ENCODE results near the gene ALOX5.
"Not testable (repeated sequence)": the region's sequence is repeated elsewhere in the genome, so short reads cannot be mapped to it uniquely, and the experiment has no call there.

Gene ALOX5

GRCh38 chr10:45374350-45375052, 485 bp downstream of the ALOX5 start:
- no peak for DNase-seq (ENCODE audit: low read depth)

GRCh38 chr10:45375101-45375500, 1.1 kb downstream of the ALOX5 start:
- no peak for DNase-seq (ENCODE audit: low read depth)

- DNase-seq (ENCODE audit: low read depth) = no peak
These were observed 1.8 kb downstream of the ALOX5 start for GRCh38 chr10:45375716-45376231.

GRCh38 chr10:45376371-45376801, 2.4 kb downstream of the ALOX5 start:
- no peak for DNase-seq (ENCODE audit: low read depth)

GRCh38 chr10:45377321-45377720, 3.3 kb downstream of the ALOX5 start:
- no peak for DNase-seq (ENCODE audit: low read depth)

GRCh38 chr10:45377858-45378257, 3.8 kb downstream of the ALOX5 start:
- no peak for DNase-seq (ENCODE audit: low read depth)

- no peak for DNase-seq (ENCODE audit: low read depth)
These were observed 5.1 kb downstream of the ALOX5 start for GRCh38 chr10:45378914-45379726.

- no peak for DNase-seq (ENCODE audit: low read depth)
These were observed 6.0 kb downstream of the ALOX5 start for GRCh38 chr10:45379891-45380540.

GRCh38 chr10:45380903-45381620, 7.0 kb downstream of the ALOX5 start:
- DNase-seq (ENCODE audit: low read depth) = no peak

- no peak for DNase-seq (ENCODE audit: low read depth)
These were observed 8.6 kb downstream of the ALOX5 start for GRCh38 chr10:45382591-45382990.

GRCh38 chr10:45383682-45384330, 9.8 kb downstream of the ALOX5 start:
- DNase-seq (ENCODE audit: low read depth) = no peak

GRCh38 chr10:45386657-45387056, 12.6 kb downstream of the ALOX5 start:
- no peak for DNase-seq (ENCODE audit: low read depth)

GRCh38 chr10:45387096-45387893, 13.3 kb downstream of the ALOX5 start:
- DNase-seq (ENCODE audit: low read depth) = no peak

GRCh38 chr10:45389671-45390070, 15.7 kb downstream of the ALOX5 start:
- not testable (repeated sequence) for DNase-seq (ENCODE audit: low read depth)

GRCh38 chr10:45391636-45392035, 17.6 kb downstream of the ALOX5 start:
- not testable (repeated sequence) for DNase-seq (ENCODE audit: low read depth)

GRCh38 chr10:45395554-45395953, 21.5 kb downstream of the ALOX5 start:
- no peak for DNase-seq (ENCODE audit: low read depth)

- no peak for DNase-seq (ENCODE audit: low read depth)
These were observed 24.6 kb downstream of the ALOX5 start for GRCh38 chr10:45398595-45398994.

- no peak for DNase-seq (ENCODE audit: low read depth)
These were observed 25.1 kb downstream of the ALOX5 start for GRCh38 chr10:45399113-45399512.

GRCh38 chr10:45403151-45403550, 29.1 kb downstream of the ALOX5 start:
- DNase-seq (ENCODE audit: low read depth) = no peak

GRCh38 chr10:45404087-45404769, 30.2 kb downstream of the ALOX5 start:
- no peak for DNase-seq (ENCODE audit: low read depth)
